ENCODE data around the gene PLCB1. TPM values are rescaled to one million over a fixed set of nuclear protein-coding genes. Genes with fewer than 3 reads are reported as not detected.
A peak's percentile ranks its signal among the peaks of the same experiment; 100 is the strongest.

The PLCB1 gene
- total and polyA plus RNA-seq, 2 experiments from 2014 or later = 8.0 to 17.6 TPM

DNA sequence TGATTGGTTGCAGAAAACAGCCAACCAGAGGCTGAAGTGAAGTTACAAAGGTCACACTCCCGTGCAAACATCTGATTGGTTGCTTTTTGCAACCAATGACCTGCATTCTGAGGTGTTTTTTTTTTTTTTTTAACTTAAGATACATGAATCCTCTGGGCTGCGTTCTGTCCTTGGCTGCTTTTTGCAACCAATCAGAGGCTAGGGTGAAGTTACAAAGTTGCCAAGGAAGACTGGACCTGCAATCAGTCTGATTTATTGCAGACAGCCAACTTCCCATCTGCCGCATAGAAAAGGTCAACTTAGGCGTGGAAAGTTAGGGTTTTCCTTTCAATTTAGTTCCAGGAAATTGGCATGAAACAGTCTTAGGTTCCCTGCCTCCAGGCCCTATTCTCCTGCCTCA, 292.9 kb downstream of the PLCB1 start:
- Histone ChIP-seq H3K36me3 (no peaks in the 10 kb centered on the region), H3K9me3 (ENCODE audit: low read depth) (no peaks in the 10 kb centered on the region), H3K4me3 (no peak overlapping the region), H3K27ac (no peak overlapping the region), H3K4me1 (ENCODE audit: low read depth) (peaks cover 12% of the 10 kb centered on the region), H3K27me3 (no peaks in the 10 kb centered on the region)
- no peak for DNase-seq (ENCODE audit: low read depth in 1 of 2, low spot score in 1 of 2)
- TF ChIP-seq CTCF (IDR thresholded peaks at IDR 0.05; ENCODE audit: low read depth, low read length) = no peak

GRCh38 chr20:8425802-8426201, 293.7 kb downstream of the PLCB1 start:
- no peaks in the 10 kb centered on the region for H3K9me3 ChIP-seq (ENCODE audit: low read depth)
- H3K36me3 ChIP-seq = no peaks in the 10 kb centered on the region
- H3K4me3 ChIP-seq = no peak overlapping the region
- DNase-seq (ENCODE audit: low read depth in 1 of 2, low spot score in 1 of 2) = no peak
- H3K27me3 ChIP-seq = no peaks in the 10 kb centered on the region
- H3K27ac ChIP-seq = no peak overlapping the region
- TF ChIP-seq CTCF (IDR thresholded peaks at IDR 0.05; ENCODE audit: low read depth, low read length) = no peak
- H3K4me1 ChIP-seq (ENCODE audit: low read depth) = peaks cover 12% of the 10 kb centered on the region

DNA sequence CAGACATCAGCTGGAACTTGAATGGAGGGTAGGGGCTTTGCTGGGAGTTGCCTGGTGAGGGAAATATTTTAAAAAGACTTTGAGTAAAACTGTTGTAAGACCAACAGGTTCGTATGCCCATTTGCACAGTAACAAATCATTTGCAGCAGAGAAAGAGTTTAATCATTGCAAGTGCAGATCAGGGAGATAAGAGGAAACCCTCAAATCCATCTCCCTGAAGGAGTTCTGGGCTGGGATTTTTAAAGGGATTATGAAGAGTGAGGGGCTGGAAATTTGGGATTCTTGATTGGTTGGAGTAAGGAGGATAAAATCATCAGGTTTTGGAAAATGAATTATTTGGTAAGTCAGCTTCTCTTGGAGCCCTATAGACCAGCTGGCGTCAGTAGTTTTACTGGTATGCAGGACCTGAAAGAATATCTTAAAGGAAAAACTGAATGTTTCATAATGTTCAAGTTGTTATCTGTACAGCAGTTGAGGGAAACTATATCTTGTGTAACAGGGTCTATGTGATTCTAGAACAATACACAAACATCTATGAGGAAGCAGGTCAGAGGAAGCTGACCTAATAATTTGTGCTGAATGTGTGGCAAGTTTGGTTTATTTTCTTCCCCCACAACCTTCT, 295.5 kb downstream of the PLCB1 start:
- H3K27ac ChIP-seq = no peak overlapping the region
- no peaks in the 10 kb centered on the region for H3K9me3 ChIP-seq (ENCODE audit: low read depth)
- H3K27me3 ChIP-seq = no peaks in the 10 kb centered on the region
- H3K4me3 ChIP-seq = no peak overlapping the region
- no peak for TF ChIP-seq CTCF (IDR thresholded peaks at IDR 0.05; ENCODE audit: low read depth, low read length)
- peaks cover 15% of the 10 kb centered on the region for H3K4me1 ChIP-seq (ENCODE audit: low read depth)
- no peaks in the 10 kb centered on the region for H3K36me3 ChIP-seq
- peak in 1 of 2 donors; percentile 90 for DNase-seq (ENCODE audit: low read depth in 1 of 2, low spot score in 1 of 2)

DNA sequence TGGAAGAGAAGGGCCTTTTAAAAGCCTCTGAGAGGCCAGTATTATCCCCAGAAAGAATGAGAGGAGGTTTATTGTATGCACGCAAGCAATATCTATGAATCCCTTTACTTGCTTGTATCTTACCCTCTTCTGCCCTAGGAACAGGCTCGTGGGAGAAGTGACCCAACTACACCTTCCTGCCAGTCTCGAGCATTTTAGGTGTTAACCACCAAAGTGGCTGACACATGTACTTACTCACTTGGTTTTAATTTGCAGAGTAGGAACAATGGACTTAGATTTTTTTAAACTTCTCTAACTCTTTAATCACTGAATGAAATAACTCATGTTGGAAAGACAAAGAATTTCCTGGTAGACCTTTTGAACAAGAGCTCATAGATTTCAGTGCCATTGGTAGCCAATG, 296.9 kb downstream of the PLCB1 start:
- Histone ChIP-seq H3K9me3 (ENCODE audit: low read depth) (no peaks in the 10 kb centered on the region), H3K27me3 (no peaks in the 10 kb centered on the region), H3K27ac (no peak overlapping the region), H3K36me3 (no peaks in the 10 kb centered on the region), H3K4me1 (ENCODE audit: low read depth) (peaks cover 14% of the 10 kb centered on the region), H3K4me3 (no peak overlapping the region)
- no peak for TF ChIP-seq CTCF (IDR thresholded peaks at IDR 0.05; ENCODE audit: low read depth, low read length)
- DNase-seq (ENCODE audit: low read depth in 1 of 2, low spot score in 1 of 2) = no peak

DNA sequence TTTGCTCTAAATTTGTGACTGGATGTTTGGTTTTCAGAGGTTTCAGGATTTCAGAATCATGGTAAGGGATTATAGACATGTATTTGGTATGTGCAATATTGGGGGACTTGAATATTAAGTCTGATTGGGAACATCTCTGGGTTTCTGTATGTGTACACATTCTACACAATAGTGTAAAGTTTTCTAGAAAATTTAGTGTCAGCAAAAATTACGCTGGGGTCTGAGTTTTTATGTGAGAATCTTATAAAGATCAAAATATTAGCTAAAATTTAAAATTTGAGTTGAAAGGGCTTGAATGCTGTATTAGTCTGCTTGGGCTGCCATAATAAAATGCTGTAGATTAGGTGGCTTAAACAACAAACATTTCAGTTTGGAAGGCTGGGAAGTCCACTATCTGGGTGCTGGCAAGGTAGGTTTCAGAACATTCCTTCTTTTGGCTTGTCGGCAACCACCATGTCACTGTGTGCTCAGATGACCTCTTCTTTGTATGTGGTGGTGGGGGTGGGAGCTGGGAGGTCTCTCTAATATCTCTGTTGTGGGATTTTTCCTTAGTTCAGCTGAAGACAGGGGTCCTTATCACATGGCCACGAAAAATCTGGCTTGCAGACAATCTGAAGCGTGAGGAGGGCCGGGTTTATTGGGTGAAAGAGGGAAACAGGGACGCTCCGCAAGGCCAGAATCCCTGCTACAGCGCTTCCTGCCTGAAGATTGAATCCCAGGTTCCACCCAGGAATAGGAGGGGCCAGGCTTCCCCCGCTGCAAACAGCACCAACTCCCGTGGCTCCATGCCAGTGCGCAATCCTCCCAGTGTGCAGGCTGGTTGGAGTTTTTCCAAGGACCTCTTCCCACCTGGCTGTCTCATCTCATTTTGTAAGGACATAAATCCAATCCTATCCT, 299.7 kb downstream of the PLCB1 start:
- TF ChIP-seq CTCF (IDR thresholded peaks at IDR 0.05; ENCODE audit: low read depth, low read length) = no peak
- DNase-seq (ENCODE audit: low read depth in 1 of 2, low spot score in 1 of 2) = peak; percentile 4 to 88
- no peaks in the 10 kb centered on the region for H3K36me3 ChIP-seq
- H3K4me1 ChIP-seq (ENCODE audit: low read depth) = peaks cover 8% of the 10 kb centered on the region
- H3K4me3 ChIP-seq = no peak overlapping the region
- H3K27me3 ChIP-seq = no peaks in the 10 kb centered on the region
- H3K9me3 ChIP-seq (ENCODE audit: low read depth) = no peaks in the 10 kb centered on the region
- peak overlapping the region; percentile 10 for H3K27ac ChIP-seq
